Breast epithelium (tissue), 4 donors: ENCODE results near the gene LINC00237. TPM values are rescaled to one million over a fixed set of nuclear protein-coding genes. Genes with fewer than 3 reads are reported as not detected.

Experiments
- DNase-seq, 2 donors: peaks; one replicate each; pipeline ENCODE4 v3.0.0-alpha.2; 2019; ENCODE audit warnings: low spot score in 2 of 2
- H3K27ac ChIP-seq, 2 donors: fragments of 200-600 bp; sonication (generic) in 1 of 2; one replicate each; pipeline ENCODE4 v1.5.1; 2016 to 2019; ENCODE audit warnings: mild to moderate bottlenecking in 1 of 2
- H3K27me3 ChIP-seq, 2 donors: fragments of 200-600 bp; sonication (generic) in 1 of 2; one replicate each; pipeline versions ENCODE4 v1.5.1 to v1.6.0; 2017 to 2019; ENCODE audit warnings: control low read depth in 1 of 2, mild to moderate bottlenecking in 1 of 2
- H3K36me3 ChIP-seq: fragments of 200-600 bp; one replicate; pipeline ENCODE4 v1.5.1; 2019
- H3K4me1 ChIP-seq, 2 donors: fragments of 200-600 bp; sonication (generic); one replicate each; pipeline ENCODE4 v1.5.1; 2016 to 2019; ENCODE audit warnings: control low read depth in 1 of 2
- H3K4me3 ChIP-seq, 3 donors: fragments of 200-600 bp; sonication (generic); 1 replicate in 2 of 3; 2 replicates in 1 of 3; pipeline ENCODE4 v1.5.1; 2016 to 2019; ENCODE audit warnings: mild to moderate bottlenecking in 3 of 3, moderate library complexity in 2 of 3
- H3K9me3 ChIP-seq, 2 donors: fragments of 200-600 bp; sonication (generic) in 1 of 2; one replicate each; pipeline ENCODE4 v1.5.1; 2016 to 2019; ENCODE audit warnings: control low read depth in 1 of 2
- CTCF ChIP-seq, 3 donors: fragments of 450-650 bp; IDR thresholded peaks; one replicate each; pipeline ENCODE4 v1.5.1; 2016 to 2017; ENCODE audit warnings: antibody characterized with exemption in 3 of 3, mild to moderate bottlenecking in 3 of 3, moderate library complexity in 3 of 3
- POLR2A ChIP-seq: fragments of 450-650 bp; IDR thresholded peaks from one replicate; pipeline ENCODE4 v1.6.1; 2016; ENCODE audit warnings: antibody characterized with exemption, mild to moderate bottlenecking, moderate library complexity
- POLR2AphosphoS5 ChIP-seq, 3 donors: sonication (generic); formaldehyde crosslinking; IDR thresholded peaks; one replicate each; pipeline ENCODE4 v1.6.1; 2017; ENCODE audit warnings: antibody characterized with exemption in 3 of 3
- intact Hi-C: fragments of 100-400 bp; cut with DNase I; formaldehyde crosslinking; loops from one replicate; pipeline ENCODE4 v1.15.1; 2023; ENCODE audit warnings: low total_unique reads
- total RNA-seq, 3 donors: library from RNA; depleted of rRNA; stranded (reverse); fragments of >200 nt; gene quantifications; one replicate each; pipeline ENCODE4 v1.1.0, GENCODE V29; 2016

The LINC00237 gene
- total RNA-seq, 3 donors from 2014 or later = not detected

GRCh38 chr20:21049305-21049828 lies 56.8 kb downstream of the LINC00237 start:
- intact Hi-C loops = no loop called here
- H3K27me3 ChIP-seq = peaks cover 0 to 7% of the 10 kb centered on the region in 2 donors

GRCh38 chr20:21048841-21049273 lies 57.3 kb downstream of the LINC00237 start:
- Histone ChIP-seq H3K9me3 (no peaks in the 10 kb centered on the region), H3K27ac (no peak overlapping the region), H3K4me1 (no peaks in the 10 kb centered on the region), H3K4me3 (no peak overlapping the region), H3K36me3 (no peaks in the 10 kb centered on the region), H3K27me3 (peaks cover 0 to 7% of the 10 kb centered on the region in 2 donors)
- TF ChIP-seq CTCF (IDR thresholded peaks at IDR 0.05) (peak in 2 of 3 donors; percentile 16 to 20), POLR2AphosphoS5 (IDR thresholded peaks at IDR 0.05) (no peak), POLR2A (no peak)
- intact Hi-C loops = no loop called here
- DNase-seq = no peak

More at GRCh38 chr20:21049305-21049828, 56.8 kb downstream of the LINC00237 start:
- no peak for DNase-seq
- Histone ChIP-seq H3K9me3 (no peaks in the 10 kb centered on the region), H3K27ac (no peak overlapping the region), H3K4me3 (no peak overlapping the region), H3K4me1 (no peaks in the 10 kb centered on the region), H3K36me3 (no peaks in the 10 kb centered on the region)
- no peak for TF ChIP-seq POLR2A
- TF ChIP-seq POLR2AphosphoS5 (IDR thresholded peaks at IDR 0.05) = no peak
- no peak for TF ChIP-seq CTCF (IDR thresholded peaks at IDR 0.05)

- no peak overlapping the region for H3K4me3 ChIP-seq
- H3K27me3 ChIP-seq = peaks cover 0 to 7% of the 10 kb centered on the region in 2 donors
- DNase-seq = no peak
- TF ChIP-seq POLR2AphosphoS5 (IDR thresholded peaks at IDR 0.05) (no peak), POLR2A (no peak), CTCF (IDR thresholded peaks at IDR 0.05) (no peak)
- intact Hi-C loops = no loop called here
- no peaks in the 10 kb centered on the region for H3K9me3 ChIP-seq
- H3K27ac ChIP-seq = no peak overlapping the region
- no peaks in the 10 kb centered on the region for H3K36me3 ChIP-seq
- H3K4me1 ChIP-seq = no peaks in the 10 kb centered on the region
These were observed 58.2 kb downstream of the LINC00237 start for GRCh38 chr20:21047981-21048380.

- H3K27ac ChIP-seq = no peak overlapping the region
These were observed 59.6 kb downstream of the LINC00237 start for GRCh38 chr20:21046413-21047070.

More at GRCh38 chr20:21046413-21047070, 59.6 kb downstream of the LINC00237 start:
- peaks cover 0 to 7% of the 10 kb centered on the region in 2 donors for H3K27me3 ChIP-seq
- no peaks in the 10 kb centered on the region for H3K4me1 ChIP-seq
- peaks cover 0 to under 1% of the 10 kb centered on the region in 2 donors for H3K9me3 ChIP-seq
- no peak overlapping the region for H3K4me3 ChIP-seq
- no peak for DNase-seq
- no peaks in the 10 kb centered on the region for H3K36me3 ChIP-seq
- intact Hi-C loops = no loop called here
- TF ChIP-seq POLR2AphosphoS5 (IDR thresholded peaks at IDR 0.05) (no peak), CTCF (IDR thresholded peaks at IDR 0.05) (no peak), POLR2A (no peak)

Other genes starting within 250 kb of the LINC00237 start
- 10 to 100 TPM; 29.8 to 46.2 (median 45.9) TPM for gene KIZ, start 19.7 kb upstream of the LINC00237 start, total RNA-seq
- 10 to 100 TPM; 71.2 to 95.7 (median 90.4) TPM for gene XRN2, start 197.0 kb upstream of the LINC00237 start, total RNA-seq